HG02973 (cell line): ENCODE data around the gene XAGE2.

Source experiments
- ATAC-seq: cut with Tn5 transposase; IDR thresholded peaks from one replicate; pipeline ENCODE4 v1.9.1; 2021; ENCODE audit warnings: moderate library complexity; ENCODE audit not compliant: unreplicated experiment

XAGE2 gene

DNA sequence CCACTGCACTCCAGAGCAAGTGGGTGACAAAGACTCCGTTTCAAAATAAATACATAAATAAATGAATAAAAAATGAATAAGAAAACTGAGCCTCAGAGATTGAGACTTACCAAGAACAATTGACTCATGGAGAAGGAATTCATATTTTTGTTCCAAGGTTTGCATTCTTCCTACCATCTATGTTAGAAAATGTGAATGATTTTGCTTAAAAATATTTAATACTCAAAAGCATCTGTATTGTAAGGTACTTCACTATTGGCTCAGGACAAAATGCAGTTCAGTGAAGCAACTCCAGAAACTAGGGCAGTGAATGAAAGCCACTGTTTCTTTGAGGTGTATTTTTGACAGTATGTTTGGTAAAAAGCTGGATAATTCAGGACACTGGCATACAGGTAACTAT lies 54.1 kb downstream of the XAGE2 start:
- no peak for ATAC-seq

DNA sequence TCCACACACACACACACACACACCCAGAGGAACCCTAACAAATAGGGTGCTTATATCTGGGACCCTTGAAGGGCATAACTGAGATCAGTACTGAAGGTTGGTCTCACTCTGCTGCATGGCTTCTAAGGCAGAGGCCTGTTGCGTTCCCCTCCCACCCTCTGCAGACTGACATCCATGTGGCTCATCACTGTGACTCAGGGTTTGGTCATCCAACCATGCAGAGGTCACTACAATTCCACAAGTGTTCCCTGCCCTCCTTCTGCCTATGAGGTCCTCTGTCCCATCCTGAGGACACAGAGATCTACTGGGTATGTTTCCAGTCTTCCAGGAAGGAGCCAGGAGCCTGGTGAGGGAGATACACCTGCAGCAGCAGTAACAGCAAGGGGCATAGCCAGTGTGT lies 55.8 kb downstream of the XAGE2 start:
- no peak for ATAC-seq
